MM.1S (cell line): Measurements from ENCODE around the gene TGM5.

Experiments
- DNase-seq: peaks from one replicate; pipeline ENCODE4 v3.0.0-alpha.2; 2015
- H2AFZ ChIP-seq: fragments of 300-600 bp; sonication (generic); 2 replicates; pipeline ENCODE4 v1.6.0; 2016; ENCODE audit warnings: antibody characterized with exemption, low read length
- H3F3A ChIP-seq: fragments of 300-600 bp; sonication (generic); 2 replicates; pipeline ENCODE4 v1.6.1; 2016; ENCODE audit warnings: mild to moderate bottlenecking, antibody characterized with exemption, low read length, moderate library complexity, mixed read lengths; ENCODE audit not compliant: insufficient read depth
- H3K27ac ChIP-seq: fragments of 300-600 bp; sonication (generic); 2 replicates; pipeline ENCODE4 v1.5.1; 2016; ENCODE audit warnings: mild to moderate bottlenecking, low read length
- H3K27me3 ChIP-seq: fragments of 300-600 bp; sonication (generic); replicated peaks from 2 replicates; pipeline ENCODE4 v1.6.0; 2016; ENCODE audit warnings: low read length; ENCODE audit not compliant: insufficient read depth
- H3K36me3 ChIP-seq: fragments of 300-600 bp; sonication (generic); replicated peaks from 2 replicates; pipeline ENCODE4 v1.6.1; 2016; ENCODE audit warnings: mild to moderate bottlenecking, low read length, mixed read lengths; ENCODE audit not compliant: insufficient read depth
- H3K4me1 ChIP-seq: fragments of 300-600 bp; sonication (generic); 2 replicates; pipeline ENCODE4 v1.6.1; 2016; ENCODE audit warnings: low read length, mixed read lengths
- H3K4me2 ChIP-seq: fragments of 300-600 bp; sonication (generic); 2 replicates; pipeline ENCODE4 v1.6.0; 2016; ENCODE audit warnings: low read depth, low read length
- H3K4me3 ChIP-seq: fragments of 300-600 bp; sonication (generic); 2 replicates; pipeline ENCODE4 v1.5.1; 2016; ENCODE audit warnings: low read length, mixed read lengths
- H3K79me2 ChIP-seq: fragments of 300-600 bp; sonication (generic); 2 replicates; pipeline ENCODE4 v1.6.1; 2016; ENCODE audit warnings: mixed run types, low read length, mixed read lengths
- H3K9ac ChIP-seq: fragments of 300-600 bp; sonication (generic); 2 replicates; pipeline ENCODE4 v1.6.1; 2016; ENCODE audit warnings: low read length, mixed read lengths
- H3K9me2 ChIP-seq: fragments of 300-600 bp; sonication (generic); replicated peaks from 2 replicates; pipeline ENCODE4 v1.6.1; 2016; ENCODE audit warnings: mild to moderate bottlenecking, low read length, mixed read lengths; ENCODE audit not compliant: insufficient read depth
- H3K9me3 ChIP-seq: fragments of 300-600 bp; sonication (generic); replicated peaks from 2 replicates; pipeline ENCODE4 v1.6.1; 2016; ENCODE audit warnings: mild to moderate bottlenecking, low read length, mixed read lengths; ENCODE audit not compliant: insufficient read depth
- H4K20me1 ChIP-seq: fragments of 300-600 bp; sonication (generic); 2 replicates; pipeline ENCODE4 v1.6.1; 2016; ENCODE audit warnings: mild to moderate bottlenecking, low read length, moderate library complexity, mixed read lengths; ENCODE audit not compliant: insufficient read depth
- CTCF ChIP-seq: fragments of 300-600 bp; sonication (generic); IDR thresholded peaks from 2 replicates; pipeline ENCODE4 v1.5.1; 2016; ENCODE audit warnings: antibody characterized with exemption, low read length, mixed read lengths
- EZH2 ChIP-seq: fragments of 300-600 bp; sonication (generic); optimal IDR thresholded peaks from 2 replicates; pipeline ENCODE3; 2017; ENCODE audit warnings: low read depth, mild to moderate bottlenecking, antibody characterized with exemption, low read length, mixed read lengths
- EZH2phosphoT487 ChIP-seq: fragments of 300-600 bp; sonication (generic); IDR thresholded peaks from 2 replicates; pipeline ENCODE4 v1.6.1; 2018; ENCODE audit warnings: antibody characterized with exemption, low read length

The TGM5 gene

GRCh38 chr15:43215961-43216360 lies 50.8 kb downstream of the TGM5 start:
- Histone ChIP-seq H3K9me2 (no peaks in the 10 kb centered on the region), H3K79me2 (no peaks in the 10 kb centered on the region), H3K27ac (no peak overlapping the region), H3K27me3 (no peaks in the 10 kb centered on the region), H3K4me3 (no peak overlapping the region), H3K4me2 (no peak overlapping the region), H4K20me1 (no peaks in the 10 kb centered on the region), H3K36me3 (no peaks in the 10 kb centered on the region), H2AFZ (no peak overlapping the region), H3K4me1 (no peaks in the 10 kb centered on the region), H3K9ac (no peak overlapping the region), H3F3A (no peaks in the 10 kb centered on the region), H3K9me3 (no peaks in the 10 kb centered on the region)
- no peak for DNase-seq
- TF ChIP-seq CTCF (no peak), EZH2 (no peak), EZH2phosphoT487 (no peak)

DNA sequence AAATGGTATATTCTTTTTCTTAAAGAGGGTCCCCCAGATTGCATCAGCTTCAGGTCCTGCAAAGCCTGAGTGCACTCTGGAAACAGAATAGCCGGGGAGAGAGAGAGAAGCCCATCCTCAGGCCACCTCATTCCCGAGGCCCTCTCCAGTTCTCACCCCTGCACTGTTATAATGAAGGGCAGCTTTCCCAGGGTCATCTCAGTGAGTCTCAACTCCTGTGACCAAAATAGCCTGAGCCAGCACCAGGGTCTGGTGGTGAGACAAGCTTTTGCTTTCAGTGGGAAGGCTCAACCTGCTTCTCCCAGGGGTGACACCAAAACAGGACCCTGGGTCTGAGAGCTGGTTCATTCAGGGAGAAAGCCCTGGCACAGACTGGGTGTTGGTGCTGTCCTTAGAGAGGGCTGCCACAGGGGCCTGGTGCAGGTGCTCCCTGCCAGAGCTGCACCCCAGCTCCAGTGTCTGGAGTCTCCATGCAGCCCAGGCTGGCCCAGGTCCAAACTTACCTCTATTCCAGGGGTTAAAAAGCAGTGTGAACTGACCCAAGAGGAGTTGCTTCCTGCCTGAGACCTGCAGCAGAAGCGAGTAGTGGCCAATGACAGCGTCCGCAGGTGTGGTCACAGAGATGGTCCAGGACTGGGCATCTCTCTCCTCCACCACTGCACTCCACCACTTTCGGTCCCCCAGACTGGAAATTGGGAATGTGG lies 52.0 kb downstream of the TGM5 start:
- Histone ChIP-seq H3K4me2 (no peak overlapping the region), H3K9ac (no peak overlapping the region), H3K27me3 (no peaks in the 10 kb centered on the region), H3K9me3 (no peaks in the 10 kb centered on the region), H3K27ac (no peak overlapping the region), H3K9me2 (no peaks in the 10 kb centered on the region), H2AFZ (no peak overlapping the region), H3K4me1 (no peaks in the 10 kb centered on the region), H3F3A (no peaks in the 10 kb centered on the region), H3K4me3 (no peak overlapping the region), H4K20me1 (no peaks in the 10 kb centered on the region), H3K36me3 (no peaks in the 10 kb centered on the region), H3K79me2 (no peaks in the 10 kb centered on the region)
- TF ChIP-seq EZH2phosphoT487 (no peak), EZH2 (no peak), CTCF (no peak)
- no peak for DNase-seq

DNA sequence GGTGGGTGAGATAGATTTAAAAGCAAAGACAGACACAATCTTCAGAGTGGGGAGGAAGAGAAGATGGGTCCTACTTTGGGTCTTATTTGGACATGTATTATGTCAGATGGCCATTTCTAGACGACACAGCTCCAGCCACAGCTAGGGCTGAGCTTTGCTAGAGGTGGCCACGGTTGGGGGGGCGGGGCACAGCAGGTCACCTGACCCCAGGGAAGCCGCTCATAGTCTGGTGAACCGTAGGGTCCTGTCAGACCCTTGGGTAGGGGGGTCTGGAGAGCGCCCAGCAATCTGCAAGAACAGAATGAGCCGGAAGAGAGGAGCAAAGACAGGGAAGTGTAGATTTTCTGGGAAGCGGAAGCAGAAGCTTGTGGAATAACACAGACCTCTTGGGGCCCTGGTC lies 52.6 kb downstream of the TGM5 start:
- Histone ChIP-seq H2AFZ (no peak overlapping the region), H3K9ac (no peak overlapping the region), H3K27me3 (no peaks in the 10 kb centered on the region), H4K20me1 (no peaks in the 10 kb centered on the region), H3K79me2 (no peaks in the 10 kb centered on the region), H3K4me3 (no peak overlapping the region), H3K27ac (no peak overlapping the region), H3K4me2 (no peak overlapping the region), H3K36me3 (no peaks in the 10 kb centered on the region), H3F3A (no peaks in the 10 kb centered on the region), H3K4me1 (no peaks in the 10 kb centered on the region), H3K9me3 (no peaks in the 10 kb centered on the region), H3K9me2 (no peaks in the 10 kb centered on the region)
- no peak for DNase-seq
- TF ChIP-seq EZH2phosphoT487 (no peak), EZH2 (no peak), CTCF (no peak)
